Activated T-helper 2 cell treated with anti-CD3 and anti-CD28 coated beads, Interferon-gamma antibody, Interleukin-2, Interleukin-4, amounts not matched to agents 10 μg/mL and 5 μg/mL and 100 μg/mL, durations not matched to agents 14 hours and 24 hours and 36 hours (primary cell): ENCODE data around the gene MYBPH. TPM values are rescaled to one million over a fixed set of nuclear protein-coding genes. Genes with fewer than 3 reads are reported as not detected.

Experiments used
- DNase-seq: peaks from one replicate; pipeline ENCODE4 v3.0.0; 2021; ENCODE audit warnings: low spot score
- H3K27ac Mint-ChIP-seq: one replicate; pipeline ENCODE4 v1.8.0; 2021; ENCODE audit warnings: mixed read lengths
- H3K27me3 Mint-ChIP-seq: one replicate; pipeline ENCODE4 v1.8.0; 2021; ENCODE audit warnings: low read depth, mixed read lengths
- H3K36me3 Mint-ChIP-seq: one replicate; pipeline ENCODE4 v1.8.0; 2021; ENCODE audit warnings: low read depth, mixed read lengths
- H3K4me1 Mint-ChIP-seq: one replicate; pipeline ENCODE4 v1.8.0; 2021; ENCODE audit warnings: low read depth, mixed read lengths
- H3K4me3 Mint-ChIP-seq: one replicate; pipeline ENCODE4 v1.8.0; 2021; ENCODE audit warnings: low read depth, mild to moderate bottlenecking, moderate library complexity, mixed read lengths
- H3K9me3 Mint-ChIP-seq: one replicate; pipeline ENCODE4 v1.8.0; 2021; ENCODE audit warnings: mixed read lengths
- intact Hi-C: fragments of 100-400 bp; cut with micrococcal nuclease; formaldehyde crosslinking; loops from one replicate; pipeline ENCODE4 v1.15.1; 2023
- total RNA-seq: library from RNA; stranded (reverse); gene quantifications from 2 replicates; pipeline ENCODE4 v1.2.3, GENCODE V29; 2022

MYBPH gene
- total RNA-seq, 1 donor from 2014 or later: not detected

DNA sequence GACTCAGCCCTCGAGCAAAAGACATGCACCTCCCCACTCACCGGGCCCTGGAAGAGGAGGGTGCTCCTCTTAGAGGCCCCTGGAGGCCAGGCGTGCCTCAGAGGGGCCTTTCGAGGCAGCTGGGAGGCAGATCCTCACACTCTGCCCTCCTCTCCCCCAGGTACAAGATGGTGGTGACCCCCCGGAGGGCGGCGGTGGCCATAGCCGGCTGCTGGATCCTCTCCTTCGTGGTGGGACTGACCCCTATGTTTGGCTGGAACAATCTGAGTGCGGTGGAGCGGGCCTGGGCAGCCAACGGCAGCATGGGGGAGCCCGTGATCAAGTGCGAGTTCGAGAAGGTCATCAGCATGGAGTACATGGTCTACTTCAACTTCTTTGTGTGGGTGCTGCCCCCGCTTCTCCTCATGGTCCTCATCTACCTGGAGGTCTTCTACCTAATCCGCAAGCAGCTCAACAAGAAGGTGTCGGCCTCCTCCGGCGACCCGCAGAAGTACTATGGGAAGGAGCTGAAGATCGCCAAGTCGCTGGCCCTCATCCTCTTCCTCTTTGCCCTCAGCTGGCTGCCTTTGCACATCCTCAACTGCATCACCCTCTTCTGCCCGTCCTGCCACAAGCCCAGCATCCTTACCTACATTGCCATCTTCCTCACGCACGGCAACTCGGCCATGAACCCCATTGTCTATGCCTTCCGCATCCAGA lies 10.4 kb downstream of the MYBPH start:
- Mint-ChIP-seq H3K36me3 (no peaks in the 10 kb centered on the region), H3K4me1 (no peaks in the 10 kb centered on the region), H3K9me3 (no peaks in the 10 kb centered on the region), H3K4me3 (no peak overlapping the region), H3K27ac (no peak overlapping the region), H3K27me3 (peaks cover 3% of the 10 kb centered on the region)
- no peak for DNase-seq
- intact Hi-C loops: no loop called here

DNA sequence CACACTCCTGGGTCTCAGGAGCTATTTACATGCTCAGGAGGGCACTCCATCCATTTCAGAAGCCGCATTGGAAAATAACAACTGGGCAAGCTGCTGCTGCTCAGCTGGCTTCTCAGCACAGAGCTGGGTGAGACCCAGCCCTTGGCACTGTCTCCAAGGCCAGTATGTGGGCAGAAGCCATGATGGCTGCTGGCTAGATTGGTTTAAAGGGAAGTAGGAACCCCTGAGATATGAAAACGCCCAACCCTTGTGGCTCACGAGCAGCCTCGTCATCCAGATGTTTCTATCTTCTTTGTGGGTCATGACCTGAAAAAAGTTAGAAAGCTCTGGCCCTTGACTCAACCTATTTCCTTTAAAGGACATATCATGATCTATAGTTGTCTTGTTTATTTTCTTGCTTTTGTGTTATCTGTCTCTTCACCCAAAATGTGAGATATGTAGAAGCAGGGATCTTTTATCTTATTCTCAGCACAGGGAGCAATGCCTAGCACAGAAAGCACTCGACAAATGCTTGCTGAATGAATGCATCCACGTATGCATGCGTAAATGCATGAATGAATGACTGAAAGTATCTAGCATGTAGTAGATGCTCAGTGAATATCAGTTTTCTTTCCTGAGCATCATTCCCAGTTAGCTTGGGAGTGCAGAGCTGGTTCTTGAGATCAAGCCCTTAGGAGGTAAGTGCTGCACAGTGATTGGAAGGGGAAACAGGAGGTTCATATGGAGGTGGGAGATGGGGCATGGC lies 11.6 kb downstream of the MYBPH start:
- no peaks in the 10 kb centered on the region for H3K4me1 Mint-ChIP-seq
- H3K27me3 Mint-ChIP-seq: peaks cover 5% of the 10 kb centered on the region
- intact Hi-C loops: no loop called here
- no peaks in the 10 kb centered on the region for H3K9me3 Mint-ChIP-seq
- H3K27ac Mint-ChIP-seq: no peak overlapping the region
- H3K4me3 Mint-ChIP-seq: no peak overlapping the region
- H3K36me3 Mint-ChIP-seq: no peaks in the 10 kb centered on the region
- no peak for DNase-seq

DNA sequence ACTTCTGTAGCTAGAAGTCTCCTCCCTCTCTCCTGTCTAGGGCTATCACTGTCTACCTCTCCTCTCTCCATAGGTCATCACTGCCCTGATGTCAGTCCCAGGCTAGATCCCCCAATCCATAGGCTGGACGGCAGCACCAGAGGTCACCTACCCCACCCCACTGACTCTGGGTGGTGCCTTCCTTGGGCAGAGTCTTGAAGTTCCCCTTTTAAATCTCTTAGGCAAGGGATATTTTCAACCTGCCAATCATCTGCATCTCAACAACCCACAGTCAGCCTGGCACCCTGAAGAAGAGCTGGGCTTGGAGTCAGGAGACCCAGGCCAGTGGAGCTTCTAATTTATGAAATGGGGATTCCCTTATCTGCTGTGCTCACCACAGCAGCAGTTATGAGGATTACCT lies 13.2 kb downstream of the MYBPH start:
- Mint-ChIP-seq H3K27ac (no peak overlapping the region), H3K27me3 (peaks cover 15% of the 10 kb centered on the region), H3K4me1 (no peaks in the 10 kb centered on the region), H3K9me3 (no peaks in the 10 kb centered on the region), H3K36me3 (no peaks in the 10 kb centered on the region), H3K4me3 (no peak overlapping the region)
- DNase-seq: no peak
- intact Hi-C loops: no loop called here

GRCh38 chr1:203161703-203162102 lies 13.9 kb downstream of the MYBPH start:
- Mint-ChIP-seq H3K27me3 (peaks cover 17% of the 10 kb centered on the region), H3K27ac (no peak overlapping the region), H3K9me3 (no peaks in the 10 kb centered on the region), H3K4me3 (no peak overlapping the region), H3K4me1 (no peaks in the 10 kb centered on the region), H3K36me3 (no peaks in the 10 kb centered on the region)
- intact Hi-C loops: no loop called here
- DNase-seq: no peak

GRCh38 chr1:203161175-203161574 lies 14.5 kb downstream of the MYBPH start:
- no peak overlapping the region for H3K4me3 Mint-ChIP-seq
- DNase-seq: no peak
- H3K4me1 Mint-ChIP-seq: no peaks in the 10 kb centered on the region
- no peak overlapping the region for H3K27ac Mint-ChIP-seq
- H3K27me3 Mint-ChIP-seq: peaks cover 17% of the 10 kb centered on the region
- intact Hi-C loops: no loop called here
- H3K9me3 Mint-ChIP-seq: no peaks in the 10 kb centered on the region
- no peaks in the 10 kb centered on the region for H3K36me3 Mint-ChIP-seq

GRCh38 chr1:203159844-203160243 lies 15.8 kb downstream of the MYBPH start:
- Mint-ChIP-seq H3K27me3 (peaks cover 17% of the 10 kb centered on the region), H3K9me3 (no peaks in the 10 kb centered on the region), H3K4me1 (no peaks in the 10 kb centered on the region), H3K4me3 (no peak overlapping the region), H3K27ac (no peak overlapping the region), H3K36me3 (no peaks in the 10 kb centered on the region)
- DNase-seq: no peak
- intact Hi-C loops: no loop called here

DNA sequence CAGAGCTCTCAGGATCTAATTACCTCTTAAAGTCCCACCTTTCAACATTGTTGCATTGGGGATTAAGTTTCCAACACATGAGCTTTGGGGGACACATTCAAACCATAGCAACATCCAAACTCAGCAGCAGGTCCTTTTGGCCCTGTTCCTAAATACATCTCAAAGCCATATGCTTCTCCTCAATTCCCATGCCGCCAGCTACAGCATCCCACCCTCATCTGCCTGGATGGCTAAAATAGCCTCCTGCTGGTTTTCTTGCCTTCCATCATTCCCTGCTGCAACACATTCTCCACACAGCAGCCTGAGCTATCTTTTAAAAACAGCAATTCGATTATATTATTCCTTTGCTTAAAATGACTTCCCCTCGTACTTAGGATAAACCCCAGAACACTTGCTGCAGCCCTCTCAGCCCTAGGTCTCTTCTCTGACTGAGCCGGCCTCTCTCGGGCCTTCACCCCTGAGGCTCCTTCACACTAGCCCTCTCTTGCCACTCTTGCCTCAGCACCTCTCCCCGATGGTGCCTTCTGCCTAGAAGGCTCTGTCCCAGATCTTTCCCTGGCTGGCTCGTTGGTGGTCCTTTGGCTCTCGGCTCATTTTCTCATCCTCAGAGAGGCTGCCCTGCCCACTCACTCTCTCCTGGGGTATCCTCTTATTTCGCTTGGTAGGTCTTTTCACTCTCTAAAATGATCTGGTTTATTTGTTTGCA lies 16.5 kb downstream of the MYBPH start:
- Mint-ChIP-seq H3K4me3 (no peak overlapping the region), H3K9me3 (no peaks in the 10 kb centered on the region), H3K27me3 (peaks cover 14% of the 10 kb centered on the region), H3K27ac (no peak overlapping the region), H3K36me3 (no peaks in the 10 kb centered on the region), H3K4me1 (no peaks in the 10 kb centered on the region)
- DNase-seq: no peak
- intact Hi-C loops: no loop called here

DNA sequence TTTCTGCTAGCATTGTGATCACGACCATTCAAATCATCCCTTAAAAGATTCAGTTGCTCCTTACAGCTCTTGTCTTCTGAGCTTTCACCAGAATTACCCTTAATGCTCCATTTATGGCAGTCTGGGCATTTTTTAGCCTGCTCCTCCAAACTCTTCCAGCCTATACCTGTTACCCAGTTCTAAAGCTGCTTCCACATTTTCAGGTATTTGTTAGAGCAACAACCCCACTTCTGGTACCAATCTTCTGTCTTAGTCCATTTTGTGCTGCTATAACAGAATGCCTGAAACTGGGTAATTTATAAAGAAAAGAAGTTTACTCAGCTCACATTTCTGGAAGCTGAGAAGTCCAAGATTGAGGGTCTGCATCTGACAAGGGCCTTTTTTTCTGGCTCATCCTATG lies 17.2 kb downstream of the MYBPH start:
- H3K9me3 Mint-ChIP-seq: no peaks in the 10 kb centered on the region
- H3K27ac Mint-ChIP-seq: no peak overlapping the region
- H3K27me3 Mint-ChIP-seq: peaks cover 14% of the 10 kb centered on the region
- no peaks in the 10 kb centered on the region for H3K4me1 Mint-ChIP-seq
- no peaks in the 10 kb centered on the region for H3K36me3 Mint-ChIP-seq
- H3K4me3 Mint-ChIP-seq: no peak overlapping the region
- no peak for DNase-seq
- intact Hi-C loops: no loop called here

GRCh38 chr1:203156280-203156679 lies 19.3 kb downstream of the MYBPH start:
- H3K4me1 Mint-ChIP-seq: no peaks in the 10 kb centered on the region
- no peaks in the 10 kb centered on the region for H3K36me3 Mint-ChIP-seq
- no peak overlapping the region for H3K27ac Mint-ChIP-seq
- no peak for DNase-seq
- intact Hi-C loops: no loop called here
- H3K4me3 Mint-ChIP-seq: no peak overlapping the region
- no peaks in the 10 kb centered on the region for H3K9me3 Mint-ChIP-seq
- peaks cover 14% of the 10 kb centered on the region for H3K27me3 Mint-ChIP-seq

GRCh38 chr1:203153989-203154821 lies 21.4 kb downstream of the MYBPH start:
- no peak for DNase-seq
- Mint-ChIP-seq H3K4me3 (no peak overlapping the region), H3K9me3 (no peaks in the 10 kb centered on the region), H3K36me3 (no peaks in the 10 kb centered on the region), H3K27me3 (peaks cover 14% of the 10 kb centered on the region), H3K27ac (no peak overlapping the region), H3K4me1 (no peaks in the 10 kb centered on the region)
- intact Hi-C loops: no loop called here

DNA sequence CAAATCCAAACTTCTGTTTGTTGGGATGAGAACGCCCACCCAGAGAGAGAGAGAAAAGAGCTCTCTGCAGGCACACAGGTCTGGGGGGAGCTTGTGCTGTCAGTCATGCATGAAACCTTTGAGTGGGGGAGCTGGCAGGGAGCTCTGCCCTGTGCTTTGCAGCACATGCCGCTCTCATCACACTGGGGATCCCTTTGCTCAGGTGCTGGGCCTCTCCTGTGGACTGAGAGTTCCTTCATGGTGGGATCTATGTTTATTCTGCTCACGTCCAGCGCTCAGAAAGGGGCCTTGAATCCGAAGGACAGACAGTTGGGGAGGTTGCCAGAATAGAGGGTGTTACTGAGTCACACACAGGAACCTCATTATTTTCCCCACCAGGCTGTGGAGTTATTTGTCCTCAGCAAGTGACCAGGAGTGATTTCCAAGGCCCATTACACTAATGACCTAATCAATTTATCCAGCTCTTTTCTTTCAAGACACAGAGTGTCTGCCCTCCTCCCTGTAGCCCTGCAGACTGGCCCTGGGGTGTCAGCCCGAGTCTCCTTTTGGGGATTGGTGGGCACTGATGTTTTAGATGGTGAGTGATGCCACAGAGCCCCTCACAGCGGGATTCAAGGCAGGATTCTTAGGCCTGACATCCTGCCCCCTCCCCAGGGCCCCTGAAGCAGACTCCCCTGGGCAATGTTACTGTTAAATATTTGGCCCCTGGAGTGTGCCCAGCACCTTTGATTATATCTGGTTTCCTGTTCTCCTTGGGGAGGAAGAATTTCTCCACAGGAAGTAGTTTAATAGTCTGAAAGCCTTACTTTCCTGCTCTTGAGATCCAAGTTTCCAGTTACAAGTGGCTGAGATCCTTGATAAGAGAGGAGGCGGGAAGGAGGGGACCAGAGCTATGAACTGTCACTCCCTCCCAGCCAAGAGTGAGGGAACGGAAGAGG lies 22.3 kb downstream of the MYBPH start:
- no peaks in the 10 kb centered on the region for H3K9me3 Mint-ChIP-seq
- no peaks in the 10 kb centered on the region for H3K4me1 Mint-ChIP-seq
- H3K4me3 Mint-ChIP-seq: no peak overlapping the region
- H3K36me3 Mint-ChIP-seq: no peaks in the 10 kb centered on the region
- H3K27me3 Mint-ChIP-seq: peaks cover 13% of the 10 kb centered on the region
- no peak for DNase-seq
- intact Hi-C loops: no loop called here
- no peak overlapping the region for H3K27ac Mint-ChIP-seq
